GM23338 (cell line): ENCODE data around the gene TOR1AIP1.

Source experiments
- CREB1 ChIP-seq: fragments of 250-450 bp; sonication (Bioruptor Pico); IDR thresholded peaks from 2 replicates; pipeline ENCODE4 v1.5.0; 2020; ENCODE audit warnings: low read depth, mild to moderate bottlenecking, moderate library complexity
- CTCF ChIP-seq, 2 experiments: fragments of 200-600 bp in 1 of 2; sonication (generic) in 1 of 2; conservative IDR thresholded peaks; 2 replicates each; pipeline versions ENCODE4 v1.5.1 to v1.6.1; 2016 to 2017; ENCODE audit warnings: antibody characterized with exemption in 2 of 2, low read depth in 2 of 2, mild to moderate bottlenecking in 2 of 2, moderate library complexity in 1 of 2
- EZH2 ChIP-seq: fragments of 200-600 bp; sonication (generic); IDR thresholded peaks from one replicate; pipeline ENCODE4 v1.8.0; 2017; ENCODE audit warnings: antibody characterized with exemption, mild to moderate bottlenecking, low read depth; ENCODE audit not compliant: unreplicated experiment
- EZH2phosphoT487 ChIP-seq: fragments of 200-600 bp; sonication (generic); IDR thresholded peaks from one replicate; pipeline ENCODE4 v1.8.1; 2018; ENCODE audit warnings: antibody characterized with exemption; ENCODE audit not compliant: unreplicated experiment
- JUNB ChIP-seq: IDR thresholded peaks from one replicate; pipeline ENCODE4 v1.6.1; 2016; ENCODE audit warnings: antibody characterized with exemption; ENCODE audit not compliant: unreplicated experiment
- NANOG ChIP-seq: IDR thresholded peaks from 2 replicates; pipeline ENCODE4 v1.6.1; 2016; ENCODE audit warnings: antibody characterized with exemption, borderline replicate concordance
- POLR2AphosphoS5 ChIP-seq: IDR thresholded peaks from 2 replicates; pipeline ENCODE4 v1.6.1; 2016; ENCODE audit warnings: antibody characterized with exemption, low read depth
- STAT1 ChIP-seq: IDR thresholded peaks from one replicate; pipeline ENCODE4 v1.6.1; 2016; ENCODE audit warnings: antibody characterized with exemption; ENCODE audit not compliant: unreplicated experiment
- ZNF331 ChIP-seq: fragments of 250-450 bp; sonication (Bioruptor Pico); IDR thresholded peaks from 2 replicates; pipeline ENCODE4 v1.5.0; 2020; ENCODE audit warnings: low read depth, mild to moderate bottlenecking, moderate library complexity
- TF ChIP-seq, protein P1 (sequence below): IDR thresholded peaks from one replicate; pipeline ENCODE4 v1.6.1; 2018; ENCODE audit warnings: antibody characterized with exemption; ENCODE audit not compliant: unreplicated experiment

- TF ChIP-seq CTCF (conservative IDR thresholded peaks at IDR 0.05; ENCODE audit: low read depth in 2 of 2) (no peak), EZH2phosphoT487 (no peak), EZH2 (no peak), POLR2AphosphoS5 (no peak), STAT1 (no peak), NANOG (no peak), JUNB (no peak), CREB1 (no peak), ZNF331 (CRISPR knock-in tag) (no peak)
- TF ChIP-seq, protein P1, sequence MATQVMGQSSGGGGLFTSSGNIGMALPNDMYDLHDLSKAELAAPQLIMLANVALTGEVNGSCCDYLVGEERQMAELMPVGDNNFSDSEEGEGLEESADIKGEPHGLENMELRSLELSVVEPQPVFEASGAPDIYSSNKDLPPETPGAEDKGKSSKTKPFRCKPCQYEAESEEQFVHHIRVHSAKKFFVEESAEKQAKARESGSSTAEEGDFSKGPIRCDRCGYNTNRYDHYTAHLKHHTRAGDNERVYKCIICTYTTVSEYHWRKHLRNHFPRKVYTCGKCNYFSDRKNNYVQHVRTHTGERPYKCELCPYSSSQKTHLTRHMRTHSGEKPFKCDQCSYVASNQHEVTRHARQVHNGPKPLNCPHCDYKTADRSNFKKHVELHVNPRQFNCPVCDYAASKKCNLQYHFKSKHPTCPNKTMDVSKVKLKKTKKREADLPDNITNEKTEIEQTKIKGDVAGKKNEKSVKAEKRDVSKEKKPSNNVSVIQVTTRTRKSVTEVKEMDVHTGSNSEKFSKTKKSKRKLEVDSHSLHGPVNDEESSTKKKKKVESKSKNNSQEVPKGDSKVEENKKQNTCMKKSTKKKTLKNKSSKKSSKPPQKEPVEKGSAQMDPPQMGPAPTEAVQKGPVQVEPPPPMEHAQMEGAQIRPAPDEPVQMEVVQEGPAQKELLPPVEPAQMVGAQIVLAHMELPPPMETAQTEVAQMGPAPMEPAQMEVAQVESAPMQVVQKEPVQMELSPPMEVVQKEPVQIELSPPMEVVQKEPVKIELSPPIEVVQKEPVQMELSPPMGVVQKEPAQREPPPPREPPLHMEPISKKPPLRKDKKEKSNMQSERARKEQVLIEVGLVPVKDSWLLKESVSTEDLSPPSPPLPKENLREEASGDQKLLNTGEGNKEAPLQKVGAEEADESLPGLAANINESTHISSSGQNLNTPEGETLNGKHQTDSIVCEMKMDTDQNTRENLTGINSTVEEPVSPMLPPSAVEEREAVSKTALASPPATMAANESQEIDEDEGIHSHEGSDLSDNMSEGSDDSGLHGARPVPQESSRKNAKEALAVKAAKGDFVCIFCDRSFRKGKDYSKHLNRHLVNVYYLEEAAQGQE, result no peak
Observed at GRCh38 chr1:179856296-179856695, 25.8 kb upstream of the TOR1AIP1 start.
